ENCODE data around the gene DDX42. TPM values are rescaled to one million over a fixed set of nuclear protein-coding genes. Genes with fewer than 3 reads are reported as not detected.

Gene DDX42
- total and polyA plus RNA-seq, 3 donors from 2014 or later: 124 to 203 (median 173) TPM

DNA sequence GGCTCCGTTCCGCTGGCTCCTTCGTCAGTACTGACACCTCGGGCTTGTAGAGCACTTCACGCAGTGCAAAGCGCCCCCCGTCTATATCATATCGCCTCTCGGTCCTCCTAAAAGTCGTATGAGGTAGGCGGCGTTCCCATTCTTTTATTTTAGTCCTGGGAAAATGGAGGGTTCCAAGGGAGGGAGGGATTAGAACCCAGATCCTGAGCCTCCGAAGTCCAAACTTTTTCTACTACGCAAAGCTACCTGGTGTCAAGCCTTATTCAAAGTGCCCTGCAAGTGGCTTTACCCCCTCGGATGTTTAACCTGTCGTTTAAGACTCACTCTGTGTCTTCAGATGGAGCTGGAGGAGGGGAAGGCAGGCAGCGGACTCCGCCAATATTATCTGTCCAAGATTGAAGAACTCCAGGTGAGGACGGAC is 53.8 kb downstream of the DDX42 start:
- H3K36me3 ChIP-seq (ENCODE audit: low read depth, missing control alignments): no peaks in the 10 kb centered on the region
- H3K27ac ChIP-seq: peak overlapping the region; percentile 93 to 96
- intact Hi-C loops (cut with DNase I; ENCODE audit: low total_unique reads): loop anchor here (10.0 kb wide), 1 partner anchor 53 kb away; the partner anchor contains the start of genes CCDC47 and DDX42
- H3K4me1 ChIP-seq: peaks cover 8% of the 10 kb centered on the region
- H3K4me3 ChIP-seq: peak overlapping the region; percentile 84 to 94
- TF ChIP-seq POLR2A (IDR thresholded peaks at IDR 0.05): no peak
- TF ChIP-seq, protein P1, sequence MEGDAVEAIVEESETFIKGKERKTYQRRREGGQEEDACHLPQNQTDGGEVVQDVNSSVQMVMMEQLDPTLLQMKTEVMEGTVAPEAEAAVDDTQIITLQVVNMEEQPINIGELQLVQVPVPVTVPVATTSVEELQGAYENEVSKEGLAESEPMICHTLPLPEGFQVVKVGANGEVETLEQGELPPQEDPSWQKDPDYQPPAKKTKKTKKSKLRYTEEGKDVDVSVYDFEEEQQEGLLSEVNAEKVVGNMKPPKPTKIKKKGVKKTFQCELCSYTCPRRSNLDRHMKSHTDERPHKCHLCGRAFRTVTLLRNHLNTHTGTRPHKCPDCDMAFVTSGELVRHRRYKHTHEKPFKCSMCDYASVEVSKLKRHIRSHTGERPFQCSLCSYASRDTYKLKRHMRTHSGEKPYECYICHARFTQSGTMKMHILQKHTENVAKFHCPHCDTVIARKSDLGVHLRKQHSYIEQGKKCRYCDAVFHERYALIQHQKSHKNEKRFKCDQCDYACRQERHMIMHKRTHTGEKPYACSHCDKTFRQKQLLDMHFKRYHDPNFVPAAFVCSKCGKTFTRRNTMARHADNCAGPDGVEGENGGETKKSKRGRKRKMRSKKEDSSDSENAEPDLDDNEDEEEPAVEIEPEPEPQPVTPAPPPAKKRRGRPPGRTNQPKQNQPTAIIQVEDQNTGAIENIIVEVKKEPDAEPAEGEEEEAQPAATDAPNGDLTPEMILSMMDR (IDR thresholded peaks at IDR 0.05): no peak
- 1% methylated on average over 14 to 19 of the region's 19 CpGs for WGBS, 2 donors
- H3K27me3 ChIP-seq: no peaks in the 10 kb centered on the region
- no peaks in the 10 kb centered on the region for H3K9me3 ChIP-seq
- DNase-seq: no peak

DNA sequence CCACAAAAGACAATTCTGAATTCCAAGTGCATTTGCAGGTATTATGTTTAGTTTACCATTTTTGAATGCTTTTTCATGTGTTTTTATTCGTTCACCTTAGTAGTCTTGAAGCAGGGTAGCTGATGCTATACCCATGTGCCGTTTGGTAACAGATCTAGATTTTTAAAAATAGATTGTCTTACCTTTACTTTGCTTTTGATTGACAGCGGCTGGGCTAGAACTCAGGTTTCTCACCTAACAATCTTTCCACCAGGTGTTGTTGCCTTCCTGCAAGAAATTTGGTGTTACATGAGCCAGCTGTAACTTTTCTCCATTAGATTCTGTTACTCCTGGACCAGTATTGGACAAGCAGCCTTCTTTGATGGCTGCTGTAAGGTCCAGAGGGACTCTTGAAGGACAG is 55.0 kb downstream of the DDX42 start:
- H3K27ac ChIP-seq: no peak overlapping the region
- intact Hi-C loops (cut with DNase I; ENCODE audit: low total_unique reads): loop anchor here (10.0 kb wide), 1 partner anchor 54 kb away; the partner anchor contains the start of genes CCDC47 and DDX42
- H3K4me1 ChIP-seq: peaks cover 8% of the 10 kb centered on the region

DNA sequence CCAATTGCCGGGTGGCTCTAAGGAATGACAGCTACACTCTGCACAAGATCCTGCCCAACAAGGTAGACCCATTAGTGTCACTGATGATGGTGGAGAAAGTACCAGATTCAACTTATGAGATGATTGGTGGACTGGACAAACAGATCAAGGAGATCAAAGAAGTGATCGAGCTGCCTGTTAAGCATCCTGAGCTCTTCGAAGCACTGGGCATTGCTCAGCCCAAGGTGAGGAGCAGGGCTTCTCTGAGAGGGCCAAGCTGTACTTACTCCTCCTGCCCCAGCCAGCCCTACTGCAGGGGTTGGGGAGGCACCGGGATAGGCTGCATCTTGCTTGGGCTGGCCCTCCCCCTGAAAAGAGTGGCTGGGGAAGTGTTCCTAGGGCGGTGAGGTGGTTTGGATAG is 56.3 kb downstream of the DDX42 start:
- Histone ChIP-seq H3K36me3 (ENCODE audit: low read depth, missing control alignments) (no peaks in the 10 kb centered on the region), H3K4me1 (peaks cover 8% of the 10 kb centered on the region), H3K27ac (peak overlapping the region in 1 of 2 donors; percentile 10)

More for the DNA sequence above, 55.0 kb downstream of the DDX42 start:
- WGBS, 2 donors: 82 to 92% methylated on average over 3 of the region's 3 CpGs
- no peaks in the 10 kb centered on the region for H3K36me3 ChIP-seq (ENCODE audit: low read depth, missing control alignments)
- H3K9me3 ChIP-seq: no peaks in the 10 kb centered on the region
- DNase-seq: no peak
- no peak overlapping the region for H3K4me3 ChIP-seq
- TF ChIP-seq, protein P1 (IDR thresholded peaks at IDR 0.05): no peak
- H3K27me3 ChIP-seq: no peaks in the 10 kb centered on the region

DNA sequence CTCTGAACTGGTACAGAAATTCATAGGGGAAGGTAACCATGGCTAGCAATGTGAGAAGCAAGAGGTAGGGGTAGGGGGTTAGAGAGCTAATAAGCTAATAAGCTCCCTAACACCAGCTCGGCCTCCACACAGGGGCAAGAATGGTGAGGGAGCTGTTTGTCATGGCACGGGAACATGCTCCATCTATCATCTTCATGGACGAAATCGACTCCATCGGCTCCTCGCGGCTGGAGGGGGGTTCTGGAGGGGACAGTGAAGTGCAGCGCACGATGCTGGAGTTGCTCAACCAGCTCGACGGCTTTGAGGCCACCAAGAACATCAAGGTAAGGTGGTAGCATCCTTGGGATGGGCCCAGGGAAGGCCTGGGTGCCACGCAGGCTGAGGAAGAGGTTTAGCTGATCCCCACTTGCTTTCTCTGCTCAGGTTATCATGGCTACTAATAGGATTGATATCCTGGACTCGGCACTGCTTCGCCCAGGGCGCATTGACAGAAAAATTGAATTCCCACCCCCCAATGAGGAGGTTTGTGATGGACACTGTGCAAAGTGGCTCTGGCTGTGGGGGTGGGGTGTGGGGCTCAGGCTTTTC is 57.0 kb downstream of the DDX42 start:
- intact Hi-C loops (cut with DNase I; ENCODE audit: low total_unique reads): no loop called here
- no peaks in the 10 kb centered on the region for H3K36me3 ChIP-seq (ENCODE audit: low read depth, missing control alignments)
- H3K27me3 ChIP-seq: no peaks in the 10 kb centered on the region
- no peak for DNase-seq
- TF ChIP-seq, protein P1 (IDR thresholded peaks at IDR 0.05): no peak
- no peak for TF ChIP-seq POLR2A (IDR thresholded peaks at IDR 0.05)
- WGBS, 2 donors: 89 to 94% methylated on average over 13 to 15 of the region's 15 CpGs
- peaks cover 8% of the 10 kb centered on the region for H3K4me1 ChIP-seq
- H3K27ac ChIP-seq: peak overlapping the region in 1 of 2 donors; percentile 10
- no peaks in the 10 kb centered on the region for H3K9me3 ChIP-seq
- no peak overlapping the region for H3K4me3 ChIP-seq

More for the DNA sequence above, 56.3 kb downstream of the DDX42 start:
- Histone ChIP-seq H3K27me3 (no peaks in the 10 kb centered on the region), H3K9me3 (no peaks in the 10 kb centered on the region), H3K4me3 (no peak overlapping the region)
- no peak for DNase-seq
- 81 to 83% methylated on average over 5 of the region's 5 CpGs for WGBS, 2 donors
- intact Hi-C loops (cut with DNase I; ENCODE audit: low total_unique reads): no loop called here
- no peak for TF ChIP-seq POLR2A (IDR thresholded peaks at IDR 0.05)
- TF ChIP-seq, protein P1 (IDR thresholded peaks at IDR 0.05): no peak

DNA sequence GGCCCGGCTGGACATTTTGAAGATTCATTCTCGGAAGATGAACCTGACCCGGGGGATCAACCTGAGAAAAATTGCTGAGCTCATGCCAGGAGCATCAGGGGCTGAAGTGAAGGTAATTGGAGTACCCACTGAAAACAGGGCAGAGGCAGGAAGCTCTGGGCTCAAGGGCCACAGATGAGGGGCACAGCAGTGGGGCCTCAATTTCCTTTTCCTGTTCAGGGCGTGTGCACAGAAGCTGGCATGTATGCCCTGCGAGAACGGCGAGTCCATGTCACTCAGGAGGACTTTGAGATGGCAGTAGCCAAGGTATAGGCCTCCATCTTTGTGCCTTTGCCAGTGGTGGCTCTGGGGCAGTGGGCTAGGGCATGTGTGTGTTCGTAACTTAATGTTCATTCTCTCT is 57.5 kb downstream of the DDX42 start:
- Histone ChIP-seq H3K4me1 (peaks cover 8% of the 10 kb centered on the region), H3K9me3 (no peaks in the 10 kb centered on the region), H3K27ac (no peak overlapping the region), H3K4me3 (no peak overlapping the region), H3K36me3 (ENCODE audit: low read depth, missing control alignments) (no peaks in the 10 kb centered on the region), H3K27me3 (no peaks in the 10 kb centered on the region)
- intact Hi-C loops (cut with DNase I; ENCODE audit: low total_unique reads): no loop called here
- 73 to 83% methylated on average over 8 of the region's 8 CpGs for WGBS, 2 donors
- no peak for DNase-seq
- no peak for TF ChIP-seq POLR2A (IDR thresholded peaks at IDR 0.05)
- TF ChIP-seq, protein P1 (IDR thresholded peaks at IDR 0.05): no peak

All from testis (tissue), 3 donors.